HG03460 (cell line): ENCODE measurements around the gene NIP7.
"Not testable (repeated sequence)": the region's sequence is repeated elsewhere in the genome, so short reads cannot be mapped to it uniquely, and the experiment has no call there.

ENCODE experiments used
- ATAC-seq: cut with Tn5 transposase; IDR thresholded peaks from one replicate; pipeline ENCODE4 v1.9.1; 2021; ENCODE audit not compliant: unreplicated experiment

Gene NIP7

GRCh38 chr16:69339289-69340094 is at the start of gene NIP7, which contains the start of gene COG8:
Gene NIP7, plus strand, starts transcription at chr16:69339772. Its CDS starts 58 bp downstream, at chr16:69339830.
Gene COG8, minus strand, starts transcription at chr16:69339564. Its CDS starts 12 bp downstream, at chr16:69339552.
- ATAC-seq, result peak; percentile 92

GRCh38 chr16:69291657-69292056 is 47.9 kb upstream of the NIP7 start:
- not testable (repeated sequence) for ATAC-seq

GRCh38 chr16:69293401-69293800 is 46.2 kb upstream of the NIP7 start:
- no peak for ATAC-seq

- no peak for ATAC-seq
Measured at GRCh38 chr16:69294051-69294450, 45.5 kb upstream of the NIP7 start.

- not testable (repeated sequence) for ATAC-seq
Measured at GRCh38 chr16:69296771-69297170, 42.8 kb upstream of the NIP7 start.

GRCh38 chr16:69298261-69298660 is 41.3 kb upstream of the NIP7 start:
- no peak for ATAC-seq

GRCh38 chr16:69301187-69301586 is 38.4 kb upstream of the NIP7 start:
- no peak for ATAC-seq

GRCh38 chr16:69301861-69302260 is 37.7 kb upstream of the NIP7 start:
- no peak for ATAC-seq

GRCh38 chr16:69302301-69302700 is 37.3 kb upstream of the NIP7 start:
- ATAC-seq, result no peak

- no peak for ATAC-seq
Measured at GRCh38 chr16:69306031-69306430, 33.5 kb upstream of the NIP7 start.

- no peak for ATAC-seq
Measured at GRCh38 chr16:69307091-69307490, 32.5 kb upstream of the NIP7 start.

- ATAC-seq, result no peak
Measured at GRCh38 chr16:69307856-69308255, 31.7 kb upstream of the NIP7 start.

- ATAC-seq, result no peak
Measured at GRCh38 chr16:69309316-69309715, 30.3 kb upstream of the NIP7 start.

- peak; percentile 90 for ATAC-seq
Measured at GRCh38 chr16:69310653-69311532, 28.7 kb upstream of the NIP7 start, which contains the start of gene VPS4A. Gene VPS4A, plus strand, starts transcription at chr16:69311350. Its CDS starts 162 bp downstream, at chr16:69311512.

GRCh38 chr16:69311533-69312387 is 27.8 kb upstream of the NIP7 start:
- peak; percentile 44 for ATAC-seq

GRCh38 chr16:69313469-69313868 is 26.1 kb upstream of the NIP7 start:
- ATAC-seq, result no peak

- no peak for ATAC-seq
Measured at GRCh38 chr16:69314534-69314933, 25.0 kb upstream of the NIP7 start.

GRCh38 chr16:69315486-69316311 is 23.9 kb upstream of the NIP7 start:
- no peak for ATAC-seq

- no peak for ATAC-seq
Measured at GRCh38 chr16:69316595-69317034, 23.0 kb upstream of the NIP7 start.
